ENCODE measurements around the gene LIMCH1. TPM values are rescaled to one million over a fixed set of nuclear protein-coding genes. Genes with fewer than 3 reads are reported as not detected.

Gene LIMCH1
- total and polyA plus RNA-seq, 2 of the 8 experiments (the other 6 are each of a cell fraction or from before 2014, with no cell fraction given) = 2.7 to 3.0 TPM

DNA sequence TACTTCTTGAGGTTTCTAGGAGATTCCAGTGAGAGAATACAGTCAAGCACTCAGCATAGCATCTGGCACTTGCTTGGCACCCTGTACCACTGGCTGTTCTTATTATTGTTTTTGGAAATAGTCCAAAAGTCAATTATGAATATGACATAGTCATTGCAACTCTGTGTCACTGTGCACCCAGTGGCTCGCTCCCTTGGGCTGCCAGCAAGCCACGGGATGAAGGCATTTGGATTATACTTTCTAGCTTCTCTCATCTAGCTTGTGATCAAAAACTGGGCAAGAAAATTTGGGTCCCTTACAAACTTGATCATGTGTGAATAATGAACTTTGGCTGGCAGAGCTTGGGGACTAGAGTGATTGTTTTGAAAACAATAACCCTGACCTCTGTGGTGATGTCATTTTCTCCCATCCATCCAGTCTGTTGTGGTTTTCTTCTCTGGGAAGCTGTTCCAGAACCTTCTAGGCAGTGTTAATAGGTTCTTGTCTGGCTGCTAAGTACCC lies 32.7 kb upstream of the LIMCH1 start:
- no peak overlapping the region for H3K4me2 ChIP-seq (ENCODE audit: insufficient read depth in 1 of 2, low read depth in 2 of 2, low read length in 2 of 2)
- TF ChIP-seq ATF3 (IDR thresholded peaks at IDR 0.05; ENCODE audit: insufficient read depth, low read depth, low read length) (no peak), FOSL1 (IDR thresholded peaks at IDR 0.05; ENCODE audit: insufficient read depth, low read depth, low read length) (no peak), POLR2A (IDR thresholded peaks at IDR 0.05; ENCODE audit: control extremely low read depth in 1 of 2, low read depth in 2 of 2, low read length in 2 of 2) (no peak), CTCF (IDR thresholded peaks at IDR 0.05; ENCODE audit: control extremely low read depth in 1 of 3, insufficient read depth in 1 of 3, low read depth in 1 of 3, low read length in 3 of 3) (no peak), KDM4A (IDR thresholded peaks at IDR 0.05; ENCODE audit: low read depth, low read length, severe bottlenecking) (no peak), CREB1 (IDR thresholded peaks at IDR 0.05) (no peak), PHF8 (conservative IDR thresholded peaks at IDR 0.05; ENCODE audit: low read depth, low read length) (no peak), E2F6 (IDR thresholded peaks at IDR 0.05) (no peak), ZNF274 (IDR thresholded peaks at IDR 0.05; ENCODE audit: borderline replicate concordance, extremely low read depth, low read length) (no peak), TAF7 (optimal IDR thresholded peaks at IDR 0.05; ENCODE audit: borderline replicate concordance, low read depth, low read length) (no peak)

More for the DNA sequence above, 32.7 kb upstream of the LIMCH1 start:
- Histone ChIP-seq H3K4ac (replicated peaks; ENCODE audit: insufficient read length, low read depth, low read length) (no peak overlapping the region), H3K4me3 (ENCODE audit: extremely low read depth in 1 of 4, insufficient read depth in 2 of 4, low read depth in 3 of 4, low read length in 4 of 4) (no peak overlapping the region), H2BK15ac (ENCODE audit: low read length) (no peak overlapping the region), H3K9ac (replicated peaks in 1 of 4; ENCODE audit: extremely low read depth in 1 of 4, low read depth in 3 of 4, low read length in 3 of 4) (no peak overlapping the region), H2AFZ (ENCODE audit: low read length) (no peak overlapping the region), H3K9me3 (ENCODE audit: insufficient read depth in 2 of 2, low read depth in 1 of 2, low read length in 1 of 2) (no peaks in the 10 kb centered on the region), H3K23ac (ENCODE audit: insufficient read length) (no peak overlapping the region), H3K56ac (replicated peaks; ENCODE audit: insufficient read length, low read depth, low read length) (no peak overlapping the region), H2BK120ac (replicated peaks; ENCODE audit: low read depth, low read length) (no peak overlapping the region), H4K5ac (ENCODE audit: insufficient read length, low read depth, low read length) (no peak overlapping the region), H2BK12ac (ENCODE audit: low read depth, low read length) (no peak overlapping the region), H3K27ac (ENCODE audit: low read depth, low read length) (no peak overlapping the region), H2AK5ac (ENCODE audit: low read depth, low read length) (no peak overlapping the region), H4K20me1 (replicated peaks in 1 of 2; ENCODE audit: control insufficient read depth in 1 of 2, insufficient read depth in 2 of 2, low read length in 2 of 2) (no peaks in the 10 kb centered on the region), H3K23me2 (ENCODE audit: low read depth, low read length) (no peaks in the 10 kb centered on the region; the same call in 1 of the 2 replicates), H2BK5ac (ENCODE audit: low read depth, low read length) (no peak overlapping the region), H3K4me1 (replicated peaks in 1 of 4; ENCODE audit: control insufficient read depth in 3 of 4, insufficient read depth in 4 of 4, low read length in 3 of 4) (peaks cover 0 to 7% (median 1%) of the 10 kb centered on the region in 4 experiments; a peak in 3 of 7 replicates), H3K27me3 (replicated peaks in 1 of 4; ENCODE audit: control insufficient read depth in 3 of 4, extremely low read depth in 1 of 4, insufficient read depth in 3 of 4, low read length in 3 of 4) (no peaks in the 10 kb centered on the region), H3K18ac (ENCODE audit: extremely low read depth, low read length) (no peak overlapping the region), H2BK20ac (ENCODE audit: low read length) (no peak overlapping the region; the same call in 1 of the 2 replicates), H3K14ac (ENCODE audit: insufficient read length) (no peak overlapping the region), H4K8ac (ENCODE audit: extremely low read depth, insufficient read depth, low read length) (no peak overlapping the region), H3K36me3 (ENCODE audit: control insufficient read depth in 2 of 4, insufficient read depth in 4 of 4, low read length in 3 of 4) (no peaks in the 10 kb centered on the region; a peak in 1 of 8 replicates), H3K79me2 (ENCODE audit: control insufficient read depth in 1 of 2, insufficient read depth in 2 of 2, low read length in 2 of 2) (no peaks in the 10 kb centered on the region), H4K91ac (replicated peaks; ENCODE audit: insufficient read length, low read length) (no peak overlapping the region), H3K79me1 (ENCODE audit: low read depth, low read length) (no peaks in the 10 kb centered on the region)
- FAIRE-seq (no peak), DNase-seq (ENCODE audit: low read depth in 1 of 2, low spot score in 2 of 2) (no peak)
- WGBS, 2 experiments (ENCODE audit: extremely low coverage in 1 of 2, insufficient coverage in 1 of 2, insufficient read length in 1 of 2, insufficient replicate concordance in 2 of 2, low coverage in 1 of 2, low lambda C conversion rate in 2 of 2, missing lambda C conversion rate in 1 of 2) = 89% methylated on average over 2 of the region's 2 CpGs; no CpG with 5 or more reads in 1 of the 2 experiments
- CTCF ChIA-PET (ENCODE audit: partially characterized antibody) = interaction anchor here (1.1 kb wide), 1 partner anchor 188 kb away, joined by 3 read pairs; no protein-coding TSS in a partner anchor
- POLR2A ChIA-PET (ENCODE audit: partially characterized antibody) = no interaction called here
